Stimulated activated naive CD4-positive, alpha-beta T cell (primary cell): ENCODE data around the gene CEPT1.
A peak's percentile ranks its signal among the peaks of the same experiment; 100 is the strongest.
"Not testable (repeated sequence)": the region's sequence is repeated elsewhere in the genome, so short reads cannot be mapped to it uniquely, and the experiment has no call there.

Experiments
- DNase-seq, 6 experiments: peaks; one replicate each; lab custom pipeline; 2025; lab: John Stamatoyannopoulos, UW

The CEPT1 gene

DNA sequence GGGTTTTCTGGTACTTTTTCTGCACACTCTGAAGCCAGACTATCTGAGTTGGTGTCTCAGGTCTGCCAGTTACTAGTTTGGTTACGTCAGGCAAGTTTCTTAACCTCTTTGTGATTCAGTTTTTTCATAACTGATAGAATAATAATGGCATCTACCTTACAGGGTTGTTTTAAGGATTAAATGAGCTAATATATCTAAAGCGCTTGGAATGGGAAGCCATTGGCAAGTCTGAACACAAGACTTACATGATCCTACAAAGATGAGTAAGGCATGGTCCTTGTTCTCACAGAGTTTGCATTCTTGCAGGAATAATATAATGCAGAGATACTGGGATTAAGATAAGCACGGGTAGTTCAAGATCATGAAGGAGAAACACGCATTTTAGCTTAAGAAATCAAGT is 69.6 kb downstream of the CEPT1 start:
- no peak for DNase-seq

DNA sequence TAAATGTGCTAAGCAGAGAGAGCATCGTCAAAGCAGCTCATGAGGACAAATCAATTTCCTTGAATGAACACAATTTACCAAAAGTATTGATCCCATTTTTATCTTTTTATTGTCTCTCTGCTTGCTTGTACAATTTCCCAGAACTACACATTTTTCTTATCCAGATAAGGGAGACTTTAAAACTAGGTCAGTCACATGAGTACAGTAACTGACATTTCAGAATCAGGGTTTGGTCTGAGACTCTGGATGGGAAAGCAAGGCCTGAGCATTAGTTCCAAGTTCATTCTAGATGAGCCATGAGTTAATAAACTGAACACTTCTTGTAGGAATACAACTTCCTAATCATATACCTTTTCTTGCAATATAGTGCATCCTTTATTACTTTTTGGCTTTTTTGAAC is 71.9 kb downstream of the CEPT1 start:
- no peak for DNase-seq

DNA sequence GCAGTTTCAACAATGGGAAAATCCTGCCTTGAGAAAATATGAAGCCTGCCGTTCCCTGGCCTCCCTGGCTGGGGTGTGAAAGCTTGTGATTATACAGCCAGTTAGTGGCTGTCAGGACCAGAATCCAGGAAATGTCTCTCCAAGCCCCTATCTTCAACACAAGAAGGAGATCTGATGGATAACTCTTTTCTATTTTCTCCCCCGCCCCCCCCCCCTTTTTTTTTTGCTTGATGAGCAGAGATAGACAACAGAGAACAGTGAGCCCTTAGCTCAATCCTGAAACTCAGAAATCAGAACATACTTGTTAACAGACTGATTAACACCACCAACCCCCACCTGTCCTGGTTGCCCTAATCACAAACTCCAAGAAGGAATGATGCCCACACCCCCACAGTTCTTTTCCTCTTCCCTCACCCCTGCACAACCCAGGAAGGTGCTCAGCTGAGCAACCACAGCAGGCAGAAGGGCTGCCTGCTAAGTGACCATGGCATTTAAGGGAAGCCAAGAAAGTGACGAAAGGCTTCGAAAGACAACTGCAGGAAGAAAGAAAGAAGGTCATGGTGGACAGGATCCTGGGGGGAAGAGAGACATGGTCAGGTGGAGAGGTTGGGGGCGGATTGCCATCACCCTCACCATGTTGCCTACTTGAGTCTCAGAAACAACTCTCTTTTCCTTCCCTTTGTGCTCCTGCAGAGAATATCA is 72.8 kb downstream of the CEPT1 start:
- no peak for DNase-seq

DNA sequence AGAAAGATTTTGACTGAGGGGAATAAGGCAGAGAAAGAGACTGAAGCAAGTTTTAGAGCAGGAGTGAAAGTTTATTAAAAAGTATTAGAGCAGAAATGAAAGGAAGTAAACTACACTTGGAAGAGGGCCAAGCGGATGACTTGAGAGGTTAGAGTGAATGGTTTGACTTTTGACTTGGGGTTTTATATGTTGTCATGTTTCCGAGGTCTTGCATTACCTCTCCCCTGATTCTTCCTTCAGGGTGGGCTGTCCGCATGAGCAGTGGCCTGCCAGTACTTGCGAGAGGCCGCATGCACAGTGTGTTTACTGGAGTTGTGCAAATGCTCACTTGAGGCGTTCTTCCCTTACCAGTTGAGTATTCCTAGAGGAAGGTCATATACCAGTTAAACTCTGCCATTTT is 73.4 kb downstream of the CEPT1 start:
- peak in 3 of 6 experiments; percentile 6 to 54 (median 51) for DNase-seq

DNA sequence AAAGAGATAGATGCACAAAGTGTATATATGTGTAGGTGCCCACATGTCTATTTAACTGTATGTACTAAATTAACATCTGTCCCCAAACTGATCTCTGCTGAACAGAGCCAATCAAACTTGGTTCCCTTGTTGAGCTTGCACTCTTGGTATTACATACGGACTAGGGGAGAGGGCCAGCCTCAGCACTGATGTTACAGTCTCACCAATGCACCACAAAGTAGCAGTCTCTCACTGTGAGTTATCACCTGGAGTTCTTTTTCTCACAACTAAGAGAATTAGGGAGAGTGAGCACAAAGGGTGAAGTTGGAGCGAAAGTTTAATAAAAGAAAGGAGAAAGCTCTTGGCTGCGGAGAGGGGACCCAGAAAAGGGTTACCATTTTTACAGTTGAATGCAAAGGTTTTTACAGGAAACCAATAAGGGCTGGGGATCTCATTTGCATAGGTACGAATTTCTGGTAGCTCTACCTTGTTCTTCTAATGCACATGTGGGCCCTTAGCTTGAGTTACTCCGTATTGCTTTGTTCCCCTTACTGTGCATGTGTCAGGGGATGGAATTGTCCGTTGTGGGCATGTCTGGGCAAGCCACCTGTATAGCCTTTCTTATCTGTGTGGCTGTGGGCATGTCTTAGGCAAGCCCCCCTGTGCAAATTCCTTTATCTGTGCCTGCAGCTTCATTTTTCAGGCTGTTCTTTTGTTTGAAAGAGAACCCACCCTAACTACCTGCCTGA is 74.2 kb downstream of the CEPT1 start:
- DNase-seq, result no peak

DNA sequence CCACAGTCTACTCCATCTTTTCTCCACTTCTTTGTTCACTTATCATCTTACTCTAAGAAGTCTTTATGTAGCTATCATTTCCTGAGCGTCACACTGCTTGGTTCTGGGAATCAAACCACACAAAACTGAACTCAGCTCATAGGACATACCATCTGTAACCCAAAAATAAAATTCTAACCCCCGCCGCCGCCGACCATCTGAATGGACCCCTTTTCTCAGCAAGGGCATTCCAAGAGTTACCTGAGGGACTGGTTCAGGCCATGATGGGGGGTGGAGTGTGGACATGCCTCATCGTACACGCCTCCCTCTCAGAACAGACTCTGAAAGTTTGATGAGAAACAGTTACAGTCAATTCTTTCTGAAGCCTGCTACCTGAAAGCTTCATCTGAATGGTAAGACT is 74.9 kb downstream of the CEPT1 start:
- DNase-seq, result peak; percentile 27 to 73 (median 60)

DNA sequence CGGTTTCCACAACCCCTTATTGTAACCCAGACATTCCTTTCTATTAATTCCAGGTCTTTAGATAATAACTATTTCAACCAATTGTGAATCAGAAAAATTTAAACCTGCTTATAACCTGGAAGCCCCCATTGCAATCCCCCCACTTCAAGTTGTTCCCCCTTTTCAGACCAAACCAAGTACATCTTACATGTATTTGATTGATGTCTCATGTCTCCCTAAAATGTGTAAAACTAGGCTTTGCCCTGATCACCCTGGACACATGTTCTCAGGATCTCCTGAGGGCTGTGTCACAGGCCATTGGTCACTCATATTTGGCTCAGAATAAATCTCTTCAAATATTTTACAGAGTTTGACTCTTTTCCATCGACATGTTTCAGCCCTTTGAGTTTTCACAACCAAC is 75.3 kb downstream of the CEPT1 start:
- DNase-seq, result not testable (repeated sequence)

DNA sequence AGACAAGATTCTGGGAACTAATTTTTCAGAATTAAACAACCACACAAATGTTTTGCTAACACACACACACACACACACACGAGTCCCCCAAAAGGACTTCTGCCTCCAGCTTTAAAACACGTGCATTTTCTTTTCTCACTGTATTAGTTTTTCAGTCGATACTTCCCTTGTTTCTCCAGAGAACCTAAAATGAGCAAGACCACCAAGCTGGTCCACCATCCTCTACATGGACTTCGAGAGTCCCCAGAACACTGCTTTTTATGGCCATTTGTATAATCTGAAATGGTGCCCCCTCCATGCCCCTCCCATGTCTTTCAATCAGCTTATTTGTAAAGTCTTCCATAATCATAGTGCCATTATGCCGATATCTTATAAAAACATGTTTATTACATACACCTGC is 76.7 kb downstream of the CEPT1 start:
- no peak for DNase-seq

DNA sequence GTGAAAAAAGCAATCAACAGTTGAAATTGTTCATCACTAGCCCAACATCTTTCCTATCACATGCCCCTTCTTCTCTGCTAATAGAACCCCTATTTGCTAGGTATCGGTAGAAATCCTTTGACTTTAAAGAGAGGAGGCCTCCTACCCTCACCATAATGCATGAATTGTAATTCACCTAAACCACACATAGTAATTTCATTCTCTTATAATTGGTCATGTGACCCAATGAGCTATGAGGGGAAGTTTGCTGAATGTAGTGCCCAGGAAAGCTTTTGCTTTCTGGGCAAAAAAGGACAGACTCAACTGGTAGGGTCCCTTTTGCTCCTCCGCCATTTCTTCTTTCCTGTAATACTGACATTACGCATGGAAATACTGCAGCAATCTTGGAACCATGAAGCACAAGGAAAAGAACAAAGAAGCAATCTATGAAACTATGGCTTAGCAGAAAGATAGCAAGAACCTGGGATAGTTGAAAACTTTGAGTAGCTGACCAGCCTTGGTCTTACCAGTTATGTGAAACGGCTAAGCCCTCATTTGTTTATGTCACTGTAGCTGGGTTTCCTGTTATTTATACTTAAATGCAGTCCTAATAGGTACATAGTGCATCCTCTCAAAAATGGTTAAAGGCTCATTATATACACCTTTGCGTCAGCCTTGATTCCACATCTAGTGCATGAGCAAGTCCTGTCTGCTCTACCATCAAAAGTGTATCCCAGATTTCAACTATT is 77.3 kb downstream of the CEPT1 start:
- DNase-seq, result no peak

DNA sequence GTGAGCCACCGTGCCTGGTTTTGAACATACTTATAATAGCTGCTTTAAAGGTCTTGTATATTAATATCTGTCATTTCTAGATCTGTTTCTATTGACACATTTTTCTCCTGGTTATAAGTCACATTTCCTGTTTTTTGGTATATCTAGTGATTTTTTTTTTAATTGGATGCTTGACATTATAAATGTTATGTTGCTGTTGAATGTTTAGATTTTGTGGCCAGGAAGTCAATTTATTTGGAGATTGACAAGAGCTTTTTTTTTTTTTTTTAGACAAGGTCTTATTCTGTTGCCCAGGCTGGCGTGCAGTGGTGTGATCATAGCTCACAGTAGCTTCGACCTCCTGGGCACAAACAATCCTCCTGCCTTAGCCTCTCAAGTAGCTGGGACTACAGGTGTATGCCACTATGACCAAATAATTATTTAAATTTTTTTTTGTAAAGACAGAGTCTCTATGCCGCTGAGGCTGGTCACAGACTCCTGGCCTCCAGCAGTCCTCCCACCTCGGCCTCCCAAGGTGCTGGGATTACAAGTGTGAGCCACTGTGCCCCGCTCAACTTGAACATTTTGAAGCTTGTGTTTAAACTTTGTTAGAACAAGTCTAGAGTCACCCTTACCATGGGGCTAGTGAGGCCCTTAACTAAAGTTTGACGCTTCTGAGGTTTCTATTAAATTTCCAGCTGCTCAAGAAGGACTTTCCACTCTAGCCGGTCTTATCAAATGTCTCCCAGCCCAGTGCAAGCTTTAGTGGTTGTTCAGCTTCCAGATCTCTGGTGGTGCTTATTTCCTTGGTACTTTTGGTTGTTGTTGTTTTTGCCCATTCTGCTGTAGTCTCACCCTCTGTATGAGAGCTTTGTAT is 78.9 kb downstream of the CEPT1 start:
- peak in 1 of 6 experiments; percentile 14 for DNase-seq

DNA sequence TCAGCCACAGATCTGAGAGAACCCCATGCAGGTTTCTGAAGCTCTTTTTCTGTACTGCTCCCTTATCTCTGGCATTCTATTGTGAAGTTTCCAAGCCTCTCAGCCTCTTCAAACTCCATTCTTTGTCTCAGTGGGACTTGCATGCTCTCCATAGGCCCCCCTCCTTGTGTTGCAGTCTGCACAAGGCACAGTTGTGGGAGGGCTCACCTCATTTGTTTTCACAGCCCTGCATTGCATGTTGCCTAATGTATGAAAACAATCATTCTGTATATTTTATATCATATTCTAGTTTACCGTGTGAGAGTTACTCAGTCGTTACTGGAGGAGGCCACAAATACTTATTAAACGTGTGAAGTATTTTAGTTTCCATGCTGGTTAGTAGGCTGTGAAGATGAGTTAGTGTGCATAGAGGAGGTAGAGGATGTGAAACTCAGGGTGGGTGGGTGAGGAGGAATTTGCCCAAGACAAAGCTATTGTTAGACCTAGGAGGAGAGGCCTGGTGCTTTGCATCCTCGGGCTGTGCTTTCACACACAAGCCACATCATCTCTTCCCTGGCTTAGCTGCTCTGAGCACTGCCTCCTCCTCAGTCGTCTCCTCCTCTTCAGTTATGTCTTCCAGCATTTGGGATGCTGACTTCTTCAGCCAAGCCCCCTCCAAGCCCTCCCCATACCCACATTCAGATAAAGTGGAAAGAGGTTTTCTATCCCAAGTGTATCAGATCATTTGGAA is 79.7 kb downstream of the CEPT1 start:
- no peak for DNase-seq

DNA sequence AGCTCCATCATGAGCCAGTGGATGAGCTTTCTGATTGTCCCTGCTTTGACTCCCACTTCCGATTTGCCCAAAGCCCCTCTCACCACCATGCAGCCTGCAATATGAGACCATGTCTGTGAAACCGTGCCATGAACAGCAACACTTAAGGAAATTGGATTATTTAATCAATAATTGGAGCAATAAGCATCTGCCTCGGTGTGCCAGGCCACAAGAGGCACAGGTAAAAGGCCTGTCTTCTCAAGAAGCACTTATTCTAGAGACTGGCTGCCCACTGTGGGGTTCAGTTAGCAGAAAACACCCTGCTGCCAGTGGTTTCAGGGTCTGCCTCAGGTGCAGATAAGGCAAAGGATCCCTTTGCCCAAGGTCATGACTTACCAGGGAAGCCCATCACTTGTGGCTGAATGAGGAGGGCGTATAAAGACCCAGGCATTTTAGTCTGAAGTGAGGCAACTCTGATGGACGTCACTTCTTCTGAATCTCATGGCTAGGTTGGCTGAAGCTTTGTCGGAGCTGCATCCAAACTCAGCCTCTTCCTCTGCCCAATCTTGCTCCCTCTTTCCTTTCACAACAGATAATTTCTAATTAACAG is 80.4 kb downstream of the CEPT1 start:
- DNase-seq, result no peak

DNA sequence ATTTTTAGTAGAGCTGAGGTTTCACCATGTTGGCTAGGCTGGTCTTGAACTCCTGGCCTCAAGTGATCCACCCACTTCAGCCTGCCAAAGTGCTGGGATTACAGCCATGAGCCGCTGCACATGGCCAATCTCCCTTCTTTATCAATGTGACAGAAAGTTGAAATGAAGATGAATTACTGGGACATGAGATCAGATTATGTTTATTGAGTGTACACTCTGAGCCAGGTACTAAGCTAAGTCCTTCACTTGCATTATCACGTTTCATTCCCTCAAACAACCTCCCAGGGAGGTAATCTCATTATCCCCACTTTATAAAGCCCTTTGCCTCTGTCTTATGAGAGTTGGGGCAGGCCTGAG is 81.2 kb downstream of the CEPT1 start:
- DNase-seq, result no peak

DNA sequence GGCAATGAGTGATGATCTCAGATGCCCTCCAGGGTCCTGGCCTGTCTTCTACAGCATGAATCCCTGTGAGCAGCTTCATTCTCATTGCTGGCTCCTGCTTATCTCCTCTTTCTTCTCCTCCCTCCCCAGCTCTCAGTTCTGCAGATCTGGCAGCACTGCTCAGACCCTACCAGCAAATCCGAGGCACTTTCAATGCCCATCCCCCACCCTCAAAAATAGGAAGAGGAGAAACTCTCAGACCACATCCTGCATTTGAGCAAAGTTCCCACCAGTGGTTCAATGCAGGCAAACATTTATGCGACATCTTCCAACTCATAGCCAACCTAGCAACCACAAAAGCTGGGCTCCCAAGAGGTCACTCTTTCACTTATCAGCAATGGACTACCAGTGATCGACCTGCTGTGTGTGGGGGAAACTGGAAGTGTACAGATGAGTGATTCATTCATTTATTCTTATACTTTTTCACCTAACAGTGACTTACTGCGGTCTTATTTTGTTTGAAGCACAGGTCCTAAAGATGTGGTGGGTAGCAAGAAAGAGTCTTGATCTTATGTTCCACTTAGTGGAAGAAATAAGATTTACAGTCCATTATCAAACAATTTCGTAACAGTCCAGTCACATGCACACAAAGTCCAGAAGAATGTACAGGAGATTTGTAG is 81.7 kb downstream of the CEPT1 start:
- DNase-seq, result peak in 4 of 6 experiments; percentile 44 to 83 (median 76)

DNA sequence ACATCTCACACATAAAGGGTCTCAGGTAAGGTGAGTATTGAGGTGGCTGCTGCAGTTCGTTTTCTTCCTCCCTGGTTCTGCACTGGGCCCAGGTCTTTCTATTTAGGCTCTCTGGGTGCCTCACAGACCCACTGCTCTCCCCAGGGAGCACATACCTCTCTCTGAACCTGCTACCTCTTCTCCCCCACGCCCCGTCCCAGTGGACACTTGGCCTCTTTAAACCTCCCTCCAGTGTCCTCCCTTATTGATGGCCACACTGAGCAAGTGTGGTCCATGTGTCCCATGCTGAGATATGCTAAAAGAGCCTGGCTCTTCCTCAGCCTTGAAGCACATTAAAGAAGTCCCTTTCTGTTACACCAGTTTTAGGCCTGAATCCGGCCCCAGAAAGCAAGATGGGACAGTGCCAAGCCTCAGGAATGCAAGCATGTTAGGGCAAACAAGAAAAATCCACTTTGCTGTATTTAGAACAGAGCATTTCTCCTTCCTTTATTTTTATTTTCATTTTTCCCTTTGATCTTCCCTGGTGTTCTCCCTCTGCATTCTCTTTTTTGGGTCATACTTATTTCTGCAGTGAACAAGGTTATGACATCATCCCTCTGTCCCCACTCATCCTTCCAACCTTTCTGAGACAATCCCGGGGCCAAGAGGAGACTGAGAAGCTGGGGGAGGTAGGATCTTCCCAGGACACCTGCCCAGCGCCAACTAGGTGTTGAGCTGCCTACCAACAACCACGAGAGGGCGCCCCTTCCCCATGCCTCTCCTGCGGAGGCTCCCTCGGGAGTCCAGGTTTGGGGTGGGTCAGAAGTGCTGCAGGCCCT is 82.5 kb downstream of the CEPT1 start:
- DNase-seq, result peak; percentile 33 to 72 (median 58)

DNA sequence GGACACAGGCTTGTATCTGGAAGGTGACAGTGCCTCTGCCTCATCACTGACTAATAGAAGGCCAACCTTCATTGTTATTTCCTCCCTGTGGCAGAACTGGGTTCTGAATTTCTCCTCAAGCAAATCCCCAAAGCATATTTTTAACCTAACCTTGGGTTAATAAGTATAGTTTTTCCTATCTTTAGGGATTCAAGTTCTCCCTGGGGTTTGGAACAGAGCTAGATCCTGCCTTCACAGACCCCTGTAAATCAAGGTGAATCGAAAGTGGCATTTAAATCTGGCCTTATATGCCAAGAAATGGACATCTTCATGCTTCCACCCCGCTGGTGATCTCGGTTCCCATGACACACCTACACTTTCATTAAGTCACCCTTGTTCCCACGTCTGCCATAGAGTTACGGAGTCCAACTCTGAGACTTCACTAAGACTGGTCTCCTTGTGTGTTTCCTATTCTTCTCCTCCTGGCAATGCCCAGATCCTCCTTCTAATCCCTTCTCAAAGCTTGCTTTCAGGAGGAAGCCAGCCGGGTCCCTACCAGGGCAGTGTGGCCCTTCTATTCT is 83.2 kb downstream of the CEPT1 start:
- no peak for DNase-seq

DNA sequence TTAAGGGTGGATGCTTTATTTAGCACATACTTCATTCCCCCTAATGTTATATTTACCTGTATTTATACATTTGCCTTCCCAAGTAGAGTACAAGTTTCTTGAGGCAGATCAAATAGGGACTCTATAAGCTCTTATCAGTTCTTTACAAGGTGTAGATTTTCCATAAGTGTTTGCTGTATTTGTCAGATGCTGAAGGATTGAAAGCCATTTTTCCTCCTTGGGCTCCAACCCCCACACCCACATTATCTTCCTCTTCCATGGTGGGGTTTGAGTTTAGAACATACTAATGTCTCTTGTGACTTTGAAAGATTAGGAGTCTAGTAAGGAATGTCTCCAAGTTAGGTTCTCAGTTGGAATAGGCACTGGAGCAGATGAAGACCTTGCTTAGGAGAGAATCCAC is 85.1 kb downstream of the CEPT1 start:
- no peak for DNase-seq

DNA sequence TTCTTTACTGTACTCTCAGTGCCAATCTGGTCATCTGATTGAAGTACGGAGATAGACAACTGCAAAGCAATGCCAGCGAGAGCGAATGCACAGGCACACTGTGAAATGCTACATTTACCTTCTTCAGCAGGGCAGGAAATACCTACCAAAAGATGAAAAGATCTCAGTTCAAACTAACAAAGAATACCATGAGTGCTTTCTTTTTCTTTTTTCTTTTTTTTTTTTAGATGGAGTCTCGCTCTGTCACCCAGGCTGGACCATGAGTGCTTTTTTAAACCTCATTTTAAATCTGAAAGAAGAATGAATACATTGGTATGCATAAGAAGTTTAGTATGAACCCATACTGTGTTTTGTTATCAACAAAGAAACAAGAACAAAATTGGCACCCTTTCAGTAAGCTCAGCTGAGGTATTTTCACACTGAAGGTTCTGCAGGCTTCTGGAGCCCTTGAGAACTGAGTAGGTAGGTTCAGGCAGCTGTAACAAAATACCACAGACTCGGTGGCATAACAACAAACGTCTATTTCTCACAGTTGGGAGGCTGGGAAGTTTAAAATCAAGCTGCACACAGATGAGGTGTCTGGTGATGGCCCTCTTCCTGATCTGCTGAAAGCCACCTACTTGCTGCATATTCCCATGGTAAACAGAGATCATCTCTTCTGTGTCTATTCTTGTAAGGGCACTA is 85.8 kb downstream of the CEPT1 start:
- DNase-seq, result peak in 5 of 6 experiments; percentile 34 to 79 (median 73)

DNA sequence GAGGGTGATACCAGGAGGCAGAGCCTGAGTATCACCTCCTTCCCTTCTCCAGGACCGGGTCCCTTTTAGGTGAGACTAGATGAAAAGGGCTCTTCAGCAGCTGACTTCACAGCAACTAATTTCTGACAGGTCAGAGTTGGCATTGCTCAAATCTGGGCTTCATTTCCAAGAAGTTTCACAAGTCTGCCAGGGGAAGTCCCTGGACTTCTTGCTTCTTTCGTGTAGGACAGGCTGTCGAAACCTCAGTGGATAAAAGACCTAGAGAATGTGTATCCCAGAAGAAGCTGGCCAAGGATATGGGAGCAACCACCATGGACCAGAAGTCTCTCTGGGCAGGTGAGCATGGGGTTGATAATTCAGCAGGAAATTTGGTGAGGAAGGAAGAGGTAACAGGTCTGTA is 87.4 kb downstream of the CEPT1 start, which contains the start of gene CHI3L2:
Gene CHI3L2, plus strand, starts transcription at position 280 of the 400 bp plus-strand sequence. Its CDS starts 17 bp downstream, at position 297.
- no peak for DNase-seq
